Neural cell (in vitro differentiated cells): ENCODE results near the gene ADGRB3. TPM values are rescaled to one million over a fixed set of nuclear protein-coding genes. Genes with fewer than 3 reads are reported as not detected.
"Not testable (repeated sequence)": the region's sequence is repeated elsewhere in the genome, so short reads cannot be mapped to it uniquely, and the experiment has no call there.

Experiments used
- H2AFZ ChIP-seq: fragments of 200-600, 300-800 bp; sonication (generic), shearing (Covaris generic); 2 replicates; pipeline ENCODE4 v1.6.0; 2014; ENCODE audit warnings: low read depth, mild to moderate bottlenecking, antibody characterized with exemption, low read length, moderate library complexity
- H3F3A ChIP-seq: fragments of 200-600 bp; shearing (Covaris generic); 2 replicates; pipeline ENCODE4 v1.6.1; 2016; ENCODE audit warnings: mild to moderate bottlenecking, moderate library complexity, mixed read lengths, antibody characterized with exemption, low read length; ENCODE audit not compliant: insufficient read depth, poor library complexity, severe bottlenecking
- H3K27ac ChIP-seq: fragments of 200-600, 300-800 bp; sonication (generic), shearing (Covaris generic); 2 replicates; pipeline ENCODE4 v1.5.1; 2014; ENCODE audit warnings: mild to moderate bottlenecking, low read length, moderate library complexity
- H3K27me3 ChIP-seq: fragments of 300-800, 200-600 bp; sonication (generic), shearing (Covaris generic); 2 replicates; pipeline ENCODE4 v1.6.0; 2014; ENCODE audit warnings: mild to moderate bottlenecking, low read depth, low read length, moderate library complexity; ENCODE audit not compliant: insufficient read depth
- H3K36me3 ChIP-seq: fragments of 300-800, 200-600 bp; sonication (generic), shearing (Covaris generic); 2 replicates; pipeline ENCODE4 v1.5.1; 2014; ENCODE audit warnings: mild to moderate bottlenecking, antibody characterized with exemption, low read length, moderate library complexity; ENCODE audit not compliant: insufficient read depth
- H3K4me2 ChIP-seq: fragments of 300-800, 200-600 bp; sonication (generic), shearing (Covaris generic); 2 replicates; pipeline ENCODE4 v1.6.0; 2014; ENCODE audit warnings: mild to moderate bottlenecking, low read length
- H3K4me3 ChIP-seq: fragments of 300-800, 200-600 bp; sonication (generic), shearing (Covaris generic); 2 replicates; pipeline ENCODE4 v1.5.1; 2014; ENCODE audit warnings: mild to moderate bottlenecking, low read length, moderate library complexity
- H3K79me2 ChIP-seq: fragments of 200-600 bp; shearing (Covaris generic); replicated peaks from 2 replicates; pipeline ENCODE4 v1.6.0; 2014; ENCODE audit warnings: mild to moderate bottlenecking, low read length, moderate library complexity; ENCODE audit not compliant: insufficient read depth
- H3K9ac ChIP-seq: fragments of 300-800, 200-600 bp; sonication (generic), shearing (Covaris generic); 2 replicates; pipeline ENCODE4 v1.6.1; 2016; ENCODE audit warnings: mild to moderate bottlenecking, low read length, mixed read lengths
- H3K9me2 ChIP-seq: fragments of 200-600 bp; shearing (Covaris generic); 2 replicates; pipeline ENCODE4 v1.6.1; 2016; ENCODE audit warnings: mild to moderate bottlenecking, low read length, mixed read lengths; ENCODE audit not compliant: insufficient read depth
- H3K9me3 ChIP-seq: fragments of 200-600, 300-800 bp; sonication (generic), shearing (Covaris generic); 2 replicates; pipeline ENCODE4 v1.6.1; 2016; ENCODE audit warnings: mild to moderate bottlenecking, mixed run types, low read length, moderate library complexity, mixed read lengths
- H4K20me1 ChIP-seq: fragments of 200-600 bp; shearing (Covaris generic); 2 replicates; pipeline ENCODE4 v1.6.1; 2016; ENCODE audit warnings: mild to moderate bottlenecking, mixed run types; ENCODE audit not compliant: insufficient read depth
- CTCF ChIP-seq: fragments of 450-650 bp; IDR thresholded peaks from 2 replicates; pipeline ENCODE4 v1.5.1; 2014; ENCODE audit warnings: antibody characterized with exemption, mild to moderate bottlenecking, moderate library complexity; ENCODE audit not compliant: poor library complexity, severe bottlenecking
- EP300 ChIP-seq: fragments of 450-650 bp; conservative IDR thresholded peaks from 2 replicates; pipeline ENCODE4 v1.6.1; 2014; ENCODE audit warnings: antibody characterized with exemption, mild to moderate bottlenecking, moderate library complexity; ENCODE audit not compliant: poor library complexity, severe bottlenecking
- EZH2 ChIP-seq: fragments of 200-600, 300-800 bp; shearing (Covaris generic), sonication (generic); IDR thresholded peaks from 2 replicates; pipeline ENCODE4 v1.6.1; 2014; ENCODE audit warnings: antibody characterized with exemption, low read length, borderline replicate concordance, mild to moderate bottlenecking; ENCODE audit not compliant: insufficient read depth, poor library complexity, severe bottlenecking
- MXI1 ChIP-seq: fragments of 450-650 bp; conservative IDR thresholded peaks from 2 replicates; pipeline ENCODE4 v1.6.1; 2014; ENCODE audit warnings: antibody characterized with exemption, mild to moderate bottlenecking; ENCODE audit not compliant: poor library complexity, severe bottlenecking
- POLR2AphosphoS5 ChIP-seq: IDR thresholded peaks from 2 replicates; pipeline ENCODE4 v1.6.1; 2012
- RAD21 ChIP-seq: fragments of 450-650 bp; conservative IDR thresholded peaks from 2 replicates; pipeline ENCODE4 v1.6.1; 2014; ENCODE audit warnings: antibody characterized with exemption, mild to moderate bottlenecking, moderate library complexity
- REST ChIP-seq: IDR thresholded peaks from 2 replicates; pipeline ENCODE4 v1.6.1; 2012; ENCODE audit warnings: borderline replicate concordance
- SMC3 ChIP-seq: fragments of 450-650 bp; conservative IDR thresholded peaks from 2 replicates; pipeline ENCODE4 v1.6.1; 2014; ENCODE audit warnings: antibody characterized with exemption, mild to moderate bottlenecking, moderate library complexity; ENCODE audit not compliant: poor library complexity
- TAF1 ChIP-seq: IDR thresholded peaks from 2 replicates; pipeline ENCODE4 v1.6.1; 2012; ENCODE audit warnings: low read depth
- polyA plus RNA-seq: library from polyadenylated mRNA; depleted of rRNA; stranded (reverse); fragments of >200 nt; gene quantifications from 2 replicates; pipeline ENCODE4 v1.2.3, GENCODE V29; 2014

The ADGRB3 gene
- polyA plus RNA-seq, 1 donor from 2014 or later = 66.5 TPM

GRCh38 chr6:69116658-69117057 lies 481.6 kb downstream of the ADGRB3 start:
- TF ChIP-seq EP300 (no peak), RAD21 (no peak), EZH2 (no peak), CTCF (no peak), TAF1 (no peak), SMC3 (no peak), POLR2AphosphoS5 (no peak), MXI1 (no peak), REST (no peak)
- no peak overlapping the region for H3K4me2 ChIP-seq
- no peaks in the 10 kb centered on the region for H3K9me2 ChIP-seq
- no peaks in the 10 kb centered on the region for H3K9me3 ChIP-seq
- no peaks in the 10 kb centered on the region for H3K79me2 ChIP-seq
- no peak overlapping the region for H3K27ac ChIP-seq
- H3F3A ChIP-seq = no peaks in the 10 kb centered on the region
- no peak overlapping the region for H2AFZ ChIP-seq
- H3K36me3 ChIP-seq = no peaks in the 10 kb centered on the region
- H3K27me3 ChIP-seq = no peaks in the 10 kb centered on the region
- no peak overlapping the region for H3K9ac ChIP-seq
- no peaks in the 10 kb centered on the region for H4K20me1 ChIP-seq
- H3K4me3 ChIP-seq = no peak overlapping the region

- not testable (repeated sequence) for H3K9me3 ChIP-seq, H4K20me1 ChIP-seq, H3K79me2 ChIP-seq, H3K9ac ChIP-seq, H3F3A ChIP-seq, H3K36me3 ChIP-seq, H2AFZ ChIP-seq, H3K27ac ChIP-seq, H3K4me2 ChIP-seq, H3K9me2 ChIP-seq, H3K4me3 ChIP-seq, H3K27me3 ChIP-seq
Observed at GRCh38 chr6:69121461-69122406, 486.7 kb downstream of the ADGRB3 start.
